Measurements from ENCODE around the gene LRRC75A.
"Not testable (repeated sequence)": the region's sequence is repeated elsewhere in the genome, so short reads cannot be mapped to it uniquely, and the experiment has no call there.

LRRC75A gene

GRCh38 chr17:16471295-16471694 is 20.7 kb downstream of the LRRC75A start:
- DNase-seq = no peak

- DNase-seq = no peak
Observed at GRCh38 chr17:16470265-16470664, 21.7 kb downstream of the LRRC75A start.

GRCh38 chr17:16468428-16468992 is 23.5 kb downstream of the LRRC75A start:
- DNase-seq = no peak

- no peak for DNase-seq
Observed at GRCh38 chr17:16467886-16468285, 24.1 kb downstream of the LRRC75A start.

- DNase-seq = no peak
Observed at GRCh38 chr17:16467044-16467443, 24.9 kb downstream of the LRRC75A start.

- DNase-seq = no peak
Observed at GRCh38 chr17:16466407-16466806, 25.6 kb downstream of the LRRC75A start.

GRCh38 chr17:16465861-16466338 is 26.1 kb downstream of the LRRC75A start:
- no peak for DNase-seq

- DNase-seq = no peak
Observed at GRCh38 chr17:16465052-16465312, 27.0 kb downstream of the LRRC75A start.

- DNase-seq = no peak
Observed at GRCh38 chr17:16464303-16465051, 27.5 kb downstream of the LRRC75A start.

- no peak for DNase-seq
Observed at GRCh38 chr17:16463358-16464302, 28.4 kb downstream of the LRRC75A start.

GRCh38 chr17:16462070-16462864 is 29.7 kb downstream of the LRRC75A start:
- no peak for DNase-seq

- DNase-seq = no peak
Observed at GRCh38 chr17:16461606-16461866, 30.5 kb downstream of the LRRC75A start.

GRCh38 chr17:16460796-16461605 is 31.0 kb downstream of the LRRC75A start:
- DNase-seq = no peak

- DNase-seq = no peak
Observed at GRCh38 chr17:16459855-16460550, 32.0 kb downstream of the LRRC75A start.

- no peak for DNase-seq
Observed at GRCh38 chr17:16459271-16459670, 32.7 kb downstream of the LRRC75A start.

- no peak for DNase-seq
Observed at GRCh38 chr17:16456742-16457316, 35.2 kb downstream of the LRRC75A start.

- no peak for DNase-seq
Observed at GRCh38 chr17:16455997-16456741, 35.8 kb downstream of the LRRC75A start.

- DNase-seq = no peak
Observed at GRCh38 chr17:16453493-16453851, 38.5 kb downstream of the LRRC75A start.

- not testable (repeated sequence) for DNase-seq
Observed at GRCh38 chr17:16452268-16452667, 39.7 kb downstream of the LRRC75A start.

GRCh38 chr17:16450028-16450427 is 42.0 kb downstream of the LRRC75A start:
- no peak for DNase-seq

Data from AML-193 (cell line).